Stimulated activated CD4-positive, alpha-beta T cell treated with anti-CD3 and anti-CD28 coated beads, TNF-alpha, amount 100 ng/mL, for 24 hours (primary cell): ENCODE data around the gene FRMPD1.
A peak's percentile ranks its signal among the peaks of the same experiment; 100 is the strongest.

Experiments used
- DNase-seq, 3 experiments: peaks; one replicate each; pipeline ENCODE4 v3.0.0-alpha.2; 2020; ENCODE audit warnings: low read depth in 3 of 3

FRMPD1 gene

DNA sequence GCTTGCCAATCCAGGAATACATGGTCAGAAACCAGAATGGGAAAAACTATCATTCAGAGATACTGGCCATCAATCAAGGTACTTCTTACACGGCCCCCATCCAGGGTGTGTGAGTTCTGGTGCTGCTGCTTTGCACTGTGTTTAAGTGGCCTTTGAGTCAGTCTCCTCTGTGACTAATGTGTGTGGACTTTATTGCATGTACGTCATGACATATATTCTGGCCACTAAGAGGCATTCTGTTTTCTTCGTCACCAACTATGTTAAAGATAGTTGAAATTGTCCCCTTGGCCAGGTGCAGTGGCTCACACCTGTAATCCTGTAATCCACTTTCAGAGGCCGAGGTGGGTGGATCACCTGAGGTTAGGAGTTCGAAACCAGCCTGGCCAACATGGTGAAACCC lies 125.6 kb downstream of the FRMPD1 start:
- DNase-seq = no peak

DNA sequence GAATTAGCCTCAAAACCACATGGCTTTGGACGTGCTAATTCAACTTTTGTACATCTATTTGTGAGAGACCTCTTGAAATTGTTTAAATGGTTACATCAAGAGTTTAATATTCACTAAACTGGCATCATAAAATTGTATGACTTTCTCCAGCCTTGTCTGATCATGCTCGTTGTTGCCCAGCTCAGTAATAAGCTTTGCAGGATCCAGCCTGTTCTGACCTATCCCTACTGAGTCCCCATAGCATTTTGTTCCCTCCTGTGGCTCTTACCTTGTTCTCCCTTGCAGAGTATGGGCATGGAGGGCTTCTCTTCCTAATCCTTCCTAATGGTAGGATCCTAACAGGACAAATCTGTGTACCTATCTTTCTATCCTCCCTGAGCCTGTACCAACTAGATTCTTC lies 127.8 kb downstream of the FRMPD1 start:
- DNase-seq = no peak

DNA sequence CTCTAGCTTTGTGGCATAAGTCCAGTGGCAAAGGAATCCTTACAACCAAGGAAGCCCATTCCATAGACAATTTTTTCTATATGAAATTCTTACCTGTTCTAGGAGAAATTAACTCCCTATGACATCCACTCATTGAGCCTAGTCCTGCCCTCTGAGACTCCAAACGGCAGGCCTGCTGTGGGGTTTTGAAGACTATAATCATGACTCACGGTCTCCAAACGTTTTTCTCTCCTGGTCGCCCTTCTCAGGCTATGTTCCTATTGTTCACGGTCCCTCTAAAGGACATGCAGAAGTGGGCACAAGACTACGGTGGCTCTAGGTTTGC lies 133.5 kb downstream of the FRMPD1 start:
- DNase-seq = no peak

DNA sequence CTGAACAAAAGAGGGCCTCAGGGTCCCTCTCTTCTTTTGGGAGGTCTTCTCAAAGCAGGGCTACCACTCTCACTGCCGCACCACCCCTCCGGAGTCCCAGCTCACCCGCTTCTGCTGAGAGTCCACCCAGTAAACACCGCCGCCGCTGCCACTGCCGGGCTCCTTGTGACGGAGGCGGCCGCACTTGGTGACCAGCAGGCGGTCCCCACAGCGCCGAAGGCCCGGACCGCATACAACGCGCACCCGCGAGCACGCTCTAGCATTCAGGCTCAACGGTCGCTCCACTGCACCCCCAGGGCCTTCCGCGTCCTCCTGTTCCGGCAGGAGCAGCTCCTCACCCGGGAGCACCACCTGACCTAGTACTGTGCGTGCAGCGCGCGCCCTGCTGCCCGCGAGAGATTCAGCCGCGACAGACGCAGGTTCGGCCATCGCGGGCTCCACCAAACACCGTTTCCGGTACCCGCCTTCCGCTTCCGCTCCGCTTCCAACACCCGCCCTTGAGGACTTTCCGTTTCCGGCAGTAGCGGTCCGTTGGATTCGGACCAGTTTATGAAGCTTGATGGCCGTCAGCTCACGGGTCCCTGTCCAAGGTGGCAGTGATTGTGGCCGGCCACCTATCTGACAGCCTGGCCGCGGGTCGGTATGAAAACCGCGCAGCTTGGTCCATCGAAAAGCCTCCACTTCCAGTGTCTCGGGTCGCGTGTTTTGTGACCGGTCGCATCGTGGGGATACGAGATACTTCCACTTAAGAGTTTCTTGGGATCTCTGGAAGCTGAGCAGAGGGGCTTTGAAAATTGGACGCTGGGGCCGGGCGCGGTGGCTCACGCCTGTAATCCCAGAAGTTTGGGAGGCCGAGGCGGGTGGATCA lies 134.1 kb downstream of the FRMPD1 start, which contains the start of gene EXOSC3:
Gene EXOSC3, minus strand, starts transcription at position 449 of the 868 bp plus-strand sequence. Its CDS starts 20 bp downstream, at position 429.
- DNase-seq = peak; percentile 79 to 86 (median 83)

DNA sequence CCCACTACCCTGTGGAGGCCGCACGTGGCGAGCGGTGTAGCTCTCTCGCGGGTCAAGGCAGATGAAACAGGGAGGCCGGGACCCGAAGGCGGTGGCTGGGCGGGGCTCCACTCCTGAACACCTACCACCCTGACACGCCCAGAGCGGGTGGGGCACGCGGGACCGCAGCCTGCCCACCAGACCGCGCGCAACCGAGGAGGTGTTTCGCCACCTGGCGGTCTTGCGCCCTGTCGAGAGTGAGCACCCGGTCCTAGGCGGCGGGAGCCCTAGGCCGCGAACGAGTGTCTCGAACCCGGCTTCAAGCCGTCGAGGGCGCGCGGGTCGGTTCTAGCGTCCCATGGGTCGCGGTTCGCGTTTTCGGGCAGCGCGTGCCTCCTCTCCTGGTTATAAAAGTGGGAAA lies 136.3 kb downstream of the FRMPD1 start:
- DNase-seq = no peak

DNA sequence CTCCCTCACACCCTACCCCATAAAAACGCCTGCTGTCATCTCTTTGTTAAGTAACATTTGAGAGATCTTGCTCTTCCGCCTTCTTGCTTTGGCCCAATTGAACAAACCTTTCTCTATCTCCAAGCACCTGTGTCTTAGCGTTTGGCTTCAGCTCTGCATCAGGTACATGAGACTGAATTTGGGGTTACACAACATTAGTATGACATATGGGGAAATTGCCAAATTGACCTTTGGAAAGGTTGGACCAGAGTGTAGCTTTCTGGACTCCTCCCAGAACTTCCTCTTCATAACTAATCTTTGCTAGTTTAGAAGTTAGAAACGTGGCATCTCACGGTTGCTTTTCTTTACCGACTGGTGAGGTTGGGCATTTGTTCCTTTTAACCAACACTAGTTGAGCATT lies 137.6 kb downstream of the FRMPD1 start:
- DNase-seq = no peak

DNA sequence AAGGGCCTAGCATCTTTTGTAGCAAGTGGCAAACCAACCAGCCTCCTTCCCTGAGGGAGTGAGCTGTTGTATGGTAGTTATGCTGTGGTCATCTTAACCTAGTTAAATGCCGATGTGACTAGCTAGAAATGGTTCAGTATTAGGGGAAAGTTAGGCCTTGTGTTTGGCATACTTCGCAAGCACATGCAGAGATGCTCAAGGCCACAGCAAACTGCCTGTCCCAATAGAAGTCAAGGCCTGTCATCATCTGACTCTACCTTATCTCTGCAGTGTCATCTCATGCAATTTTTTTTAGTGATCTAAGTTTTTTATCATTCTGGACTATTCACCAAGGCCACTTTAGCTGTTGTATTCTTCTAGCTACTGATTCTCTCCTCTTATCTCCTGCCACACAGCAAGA lies 139.3 kb downstream of the FRMPD1 start:
- DNase-seq = no peak

DNA sequence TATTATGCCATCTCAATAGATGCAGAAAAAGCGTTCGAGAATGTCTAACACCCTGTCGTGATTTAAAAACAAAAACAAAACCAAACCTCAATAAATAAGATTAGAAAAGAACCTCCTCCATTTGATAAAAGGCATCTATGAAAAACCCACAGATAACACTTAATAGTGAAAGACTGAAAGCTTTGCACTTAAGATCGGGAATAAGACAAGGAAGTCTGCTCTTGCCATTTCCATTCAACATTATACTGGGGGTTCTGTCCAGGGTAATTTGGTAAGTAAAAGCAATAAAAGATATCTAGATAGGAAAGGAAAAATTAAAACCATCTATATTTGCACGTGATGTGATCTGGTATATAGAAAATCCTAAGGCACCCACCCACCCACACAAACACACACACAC lies 141.4 kb downstream of the FRMPD1 start:
- DNase-seq = no peak

DNA sequence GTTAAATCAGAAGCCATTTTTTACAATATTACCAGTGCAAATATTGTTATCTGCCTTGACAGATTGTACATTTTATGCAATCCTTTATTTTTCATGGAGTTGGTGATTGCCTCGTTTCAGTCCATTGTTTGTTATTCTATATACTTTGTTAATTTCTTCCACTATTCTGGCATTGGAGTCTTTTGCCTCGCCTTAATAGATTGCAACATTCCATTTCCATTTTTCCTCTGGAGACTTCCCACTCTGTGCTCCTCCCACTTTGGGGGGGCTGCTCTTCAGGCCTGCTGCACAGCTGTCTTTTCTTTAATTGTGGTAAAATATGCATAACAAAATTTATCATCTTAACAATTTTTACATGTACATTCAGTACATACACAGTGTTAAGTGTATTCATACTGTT lies 145.5 kb downstream of the FRMPD1 start:
- DNase-seq = no peak
